Measurements from ENCODE around the gene BEX3.

DNA sequence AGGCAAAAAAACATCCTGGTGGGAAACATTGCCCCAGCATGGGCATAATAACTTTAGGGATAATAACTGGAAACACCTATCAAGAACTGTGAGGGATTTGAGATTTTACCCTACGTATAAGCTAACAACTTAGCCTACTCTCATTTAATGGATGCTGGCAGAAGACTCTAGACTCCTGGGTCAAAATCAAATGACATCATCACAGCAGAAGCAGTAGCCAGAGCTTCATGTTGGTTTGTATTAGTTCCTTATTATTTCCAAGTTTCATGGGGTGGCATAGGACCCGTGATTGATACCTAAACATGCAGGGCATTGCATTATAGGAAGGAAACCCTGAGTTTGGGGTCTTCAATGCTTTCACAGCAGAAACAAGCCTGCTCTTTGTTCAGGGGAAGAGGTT lies 15.4 kb upstream of the BEX3 start:
- TF ChIP-seq CTCF (IDR thresholded peaks at IDR 0.05): no peak
- TF ChIP-seq POLR2A (IDR thresholded peaks at IDR 0.05): no peak
